ENCODE measurements around the gene CEP76.
A peak's percentile ranks its signal among the peaks of the same experiment; 100 is the strongest.

CEP76 gene, protein sequence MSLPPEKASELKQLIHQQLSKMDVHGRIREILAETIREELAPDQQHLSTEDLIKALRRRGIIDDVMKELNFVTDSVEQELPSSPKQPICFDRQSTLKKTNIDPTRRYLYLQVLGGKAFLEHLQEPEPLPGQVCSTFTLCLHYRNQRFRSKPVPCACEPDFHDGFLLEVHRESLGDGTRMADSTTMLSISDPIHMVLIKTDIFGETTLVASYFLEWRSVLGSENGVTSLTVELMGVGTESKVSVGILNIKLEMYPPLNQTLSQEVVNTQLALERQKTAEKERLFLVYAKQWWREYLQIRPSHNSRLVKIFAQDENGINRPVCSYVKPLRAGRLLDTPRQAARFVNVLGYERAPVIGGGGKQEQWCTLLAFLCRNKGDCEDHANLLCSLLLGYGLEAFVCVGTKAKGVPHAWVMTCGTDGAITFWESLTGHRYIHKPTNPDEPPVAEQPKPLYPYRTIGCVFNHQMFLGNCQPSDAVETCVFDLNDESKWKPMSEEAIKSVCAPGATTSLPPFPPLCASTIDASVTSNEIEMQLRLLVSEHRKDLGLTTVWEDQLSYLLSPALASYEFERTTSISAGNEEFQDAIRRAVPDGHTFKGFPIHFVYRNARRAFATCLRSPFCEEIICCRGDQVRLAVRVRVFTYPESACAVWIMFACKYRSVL

DNA sequence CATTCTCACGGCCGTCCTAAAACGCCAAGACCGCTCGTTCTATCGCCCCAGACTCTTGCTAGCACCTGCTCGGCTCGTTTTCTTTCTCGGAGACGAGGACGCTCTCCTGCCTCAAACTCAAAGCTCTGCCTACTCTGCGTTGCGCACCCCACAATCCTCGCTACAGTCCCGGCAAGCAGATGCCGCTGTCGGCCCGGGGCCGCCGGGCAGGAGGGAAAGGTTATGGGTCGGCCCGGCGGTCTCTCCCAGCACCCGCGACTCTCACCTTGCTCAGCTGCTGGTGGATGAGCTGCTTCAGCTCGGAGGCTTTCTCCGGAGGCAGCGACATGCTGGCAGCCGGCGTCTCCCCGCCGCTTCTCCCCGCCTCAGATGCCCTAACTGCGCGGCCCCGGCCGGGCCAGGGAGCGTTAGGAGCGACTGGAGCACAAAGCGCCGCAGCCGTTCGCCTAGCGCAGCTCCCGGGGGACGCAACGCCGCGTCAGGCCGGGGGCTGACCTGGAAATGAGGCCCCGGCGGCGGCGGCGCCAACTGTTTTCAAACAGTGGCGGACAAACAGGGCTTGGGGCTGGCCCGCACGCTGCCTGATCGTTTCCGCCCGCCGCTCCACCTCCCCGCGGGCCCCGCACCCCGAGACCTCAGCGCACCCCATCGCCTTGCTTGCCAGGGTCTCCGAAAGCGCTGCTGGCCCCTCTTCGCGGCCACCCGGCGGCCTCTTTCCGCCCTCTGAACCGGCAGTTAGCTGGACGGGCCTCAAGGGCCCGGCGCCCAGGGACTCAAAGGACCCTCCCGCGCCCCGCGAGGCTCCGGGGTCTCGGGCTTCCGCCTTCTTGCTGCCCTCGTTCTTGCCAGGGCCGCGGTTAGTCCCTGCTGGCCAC is at the start of gene CEP76, which contains the start of gene PSMG2:
Gene CEP76, minus strand, starts transcription at position 503 of the 875 bp plus-strand sequence. Its CDS starts 175 bp downstream, at position 328.
Gene PSMG2, plus strand, starts transcription at position 822 of the 875 bp plus-strand sequence. CDS start 66 bp downstream, outside the sequence.
- DNase-seq (ENCODE audit: extremely low read depth, low read depth) = peak; percentile 41
- no peak for TF ChIP-seq CTCF (IDR thresholded peaks at IDR 0.05; ENCODE audit: low read depth, low read length, missing control alignments)
- H3K4me3 ChIP-seq (replicated peaks; ENCODE audit: low read depth, low read length) = peak within 1 kb of the TSS; percentile 93

DNA sequence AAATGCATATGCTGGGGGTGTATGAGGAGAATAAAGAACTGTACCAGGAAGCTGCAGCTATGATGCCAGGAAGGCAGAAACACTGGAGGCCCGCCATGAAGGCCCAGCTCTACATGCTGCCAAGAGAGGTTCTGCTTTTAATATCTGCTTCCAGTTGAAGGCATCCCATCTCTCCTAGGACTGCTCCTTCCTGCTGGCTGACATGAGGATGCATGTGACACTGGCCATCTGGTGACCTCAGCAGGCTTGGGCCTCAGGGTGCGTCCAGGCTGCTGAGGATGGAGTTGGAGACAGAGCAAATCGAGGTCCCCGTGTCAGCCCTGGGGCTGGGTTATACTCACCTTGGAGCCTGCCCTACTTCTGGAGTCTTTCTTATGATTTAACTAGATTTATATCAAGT is 49.4 kb upstream of the CEP76 start:
- no peak for TF ChIP-seq CTCF (IDR thresholded peaks at IDR 0.05; ENCODE audit: low read depth, low read length, missing control alignments)
- H3K4me3 ChIP-seq (replicated peaks; ENCODE audit: low read depth, low read length) = no peak overlapping the region

GRCh38 chr18:12751503-12751884 is 49.0 kb upstream of the CEP76 start:
- TF ChIP-seq CTCF (IDR thresholded peaks at IDR 0.05; ENCODE audit: low read depth, low read length, missing control alignments) = no peak
- no peak overlapping the region for H3K4me3 ChIP-seq (replicated peaks; ENCODE audit: low read depth, low read length)
- no peak for DNase-seq (ENCODE audit: extremely low read depth, low read depth)

More for the DNA sequence above, 49.4 kb upstream of the CEP76 start:
- no peak for DNase-seq (ENCODE audit: extremely low read depth, low read depth)

GRCh38 chr18:12750715-12751502 is 48.4 kb upstream of the CEP76 start:
- TF ChIP-seq CTCF (IDR thresholded peaks at IDR 0.05; ENCODE audit: low read depth, low read length, missing control alignments) = no peak
- no peak overlapping the region for H3K4me3 ChIP-seq (replicated peaks; ENCODE audit: low read depth, low read length)
- no peak for DNase-seq (ENCODE audit: extremely low read depth, low read depth)

- TF ChIP-seq CTCF (IDR thresholded peaks at IDR 0.05; ENCODE audit: low read depth, low read length, missing control alignments) = no peak
- no peak overlapping the region for H3K4me3 ChIP-seq (replicated peaks; ENCODE audit: low read depth, low read length)
- DNase-seq (ENCODE audit: extremely low read depth, low read depth) = no peak
Observed at GRCh38 chr18:12750076-12750714, 47.7 kb upstream of the CEP76 start.

Measured in HFF-Myc (cell line).